Suprapubic skin (tissue), 4 donors: ENCODE results near the gene NHLRC4.

ENCODE experiments used
- CTCF ChIP-seq, 2 donors: fragments of 200-600 bp in 1 of 2; fragments of 450-650 bp in 1 of 2; sonication (generic) in 1 of 2; IDR thresholded peaks; one replicate each; pipeline ENCODE4 v1.5.1; 2016 to 2019; ENCODE audit warnings: antibody characterized with exemption in 2 of 2, mild to moderate bottlenecking in 1 of 2, moderate library complexity in 1 of 2
- EP300 ChIP-seq: sonication (generic); formaldehyde crosslinking; IDR thresholded peaks from one replicate; pipeline ENCODE4 v1.6.1; 2017; ENCODE audit warnings: antibody characterized with exemption
- POLR2A ChIP-seq, 2 donors: fragments of 450-650 bp; IDR thresholded peaks; one replicate each; pipeline ENCODE4 v1.6.1; 2017; ENCODE audit warnings: antibody characterized with exemption in 2 of 2, mild to moderate bottlenecking in 2 of 2, moderate library complexity in 2 of 2
- POLR2AphosphoS5 ChIP-seq, 3 donors: sonication (generic); formaldehyde crosslinking; IDR thresholded peaks; one replicate each; pipeline ENCODE4 v1.6.1; 2017; ENCODE audit warnings: antibody characterized with exemption in 3 of 3

GRCh38 chr16:554640-555365 is 12.0 kb upstream of the NHLRC4 start:
- TF ChIP-seq POLR2AphosphoS5 (IDR thresholded peaks at IDR 0.05) (no peak), CTCF (IDR thresholded peaks at IDR 0.05) (no peak), POLR2A (IDR thresholded peaks at IDR 0.05) (no peak), EP300 (no peak)
